ENCODE data around the gene ABHD5.

Gene ABHD5

GRCh38 chr3:43686700-43687498, 3.8 kb upstream of the ABHD5 start:
- no peak for DNase-seq

GRCh38 chr3:43687499-43687811, 3.3 kb upstream of the ABHD5 start:
- no peak for DNase-seq

- DNase-seq = no peak
Measured at GRCh38 chr3:43688245-43688650, 2.5 kb upstream of the ABHD5 start.

GRCh38 chr3:43689166-43689565, 1.6 kb upstream of the ABHD5 start:
- no peak for DNase-seq

- no peak for DNase-seq
Measured at GRCh38 chr3:43689766-43690399, 855 bp upstream of the ABHD5 start.

GRCh38 chr3:43691120-43691995, 620 bp downstream of the ABHD5 start:
- no peak for DNase-seq

- no peak for DNase-seq
Measured at GRCh38 chr3:43692085-43692855, 1.5 kb downstream of the ABHD5 start.

GRCh38 chr3:43692971-43693370, 2.2 kb downstream of the ABHD5 start:
- no peak for DNase-seq

- no peak for DNase-seq
Measured at GRCh38 chr3:43693594-43693993, 2.9 kb downstream of the ABHD5 start.

GRCh38 chr3:43695443-43695842, 4.7 kb downstream of the ABHD5 start:
- no peak for DNase-seq

- no peak for DNase-seq
Measured at GRCh38 chr3:43695863-43696262, 5.1 kb downstream of the ABHD5 start.

GRCh38 chr3:43696441-43696840, 5.7 kb downstream of the ABHD5 start:
- no peak for DNase-seq

- DNase-seq = no peak
Measured at GRCh38 chr3:43696881-43697280, 6.1 kb downstream of the ABHD5 start.

GRCh38 chr3:43699864-43700263, 9.1 kb downstream of the ABHD5 start:
- DNase-seq = no peak

GRCh38 chr3:43704697-43705096, 14.0 kb downstream of the ABHD5 start:
- no peak for DNase-seq

GRCh38 chr3:43706342-43706741, 15.6 kb downstream of the ABHD5 start:
- no peak for DNase-seq

- DNase-seq = no peak
Measured at GRCh38 chr3:43707266-43707665, 16.5 kb downstream of the ABHD5 start.

GRCh38 chr3:43707998-43708397, 17.3 kb downstream of the ABHD5 start:
- DNase-seq = no peak

- no peak for DNase-seq
Measured at GRCh38 chr3:43709022-43709421, 18.3 kb downstream of the ABHD5 start.

- no peak for DNase-seq
Measured at GRCh38 chr3:43710607-43711006, 19.9 kb downstream of the ABHD5 start.

GRCh38 chr3:43718296-43718695, 27.6 kb downstream of the ABHD5 start:
- no peak for DNase-seq

- no peak for DNase-seq
Measured at GRCh38 chr3:43723121-43723734, 32.5 kb downstream of the ABHD5 start.

GRCh38 chr3:43726521-43726920, 35.8 kb downstream of the ABHD5 start:
- DNase-seq = no peak
